GM19455 (cell line): ENCODE results near the gene DCUN1D2.
"Not testable (repeated sequence)": the region's sequence is repeated elsewhere in the genome, so short reads cannot be mapped to it uniquely, and the experiment has no call there.

Experiments used
- ATAC-seq: cut with Tn5 transposase; IDR thresholded peaks from one replicate; pipeline ENCODE4 v1.9.1; 2021; ENCODE audit not compliant: unreplicated experiment

The DCUN1D2 gene

DNA sequence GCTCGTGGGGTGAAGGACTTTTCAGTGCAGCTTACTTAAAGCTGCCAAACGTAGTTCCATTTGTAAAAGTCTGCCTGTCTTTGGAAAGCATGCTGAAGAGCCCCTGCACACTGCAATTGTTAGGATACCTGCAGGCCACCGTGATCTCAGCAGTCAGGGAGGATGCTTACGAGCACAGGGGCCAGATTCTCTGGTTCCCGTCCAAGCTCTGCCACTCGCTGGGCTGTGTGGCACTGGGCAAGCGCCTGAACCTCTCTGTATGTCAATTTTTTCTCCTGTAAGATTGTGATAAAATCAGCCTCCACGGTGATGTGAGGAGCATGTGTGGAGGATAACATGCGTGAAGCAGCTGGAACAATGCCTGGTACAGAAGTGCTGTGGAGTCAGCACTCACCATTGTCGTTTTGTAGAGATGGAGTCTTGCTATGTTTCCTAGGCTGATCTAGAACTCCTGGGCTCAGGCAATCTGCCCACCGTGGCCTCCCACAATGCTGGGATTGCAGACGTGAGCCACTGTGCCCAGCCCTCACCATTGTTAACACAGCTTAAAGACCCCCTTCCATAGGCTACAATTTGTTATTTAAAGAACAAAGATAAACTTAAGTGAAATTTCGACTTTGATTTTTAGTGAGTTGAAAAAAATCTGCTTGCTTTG, 40.7 kb downstream of the DCUN1D2 start:
- no peak for ATAC-seq

DNA sequence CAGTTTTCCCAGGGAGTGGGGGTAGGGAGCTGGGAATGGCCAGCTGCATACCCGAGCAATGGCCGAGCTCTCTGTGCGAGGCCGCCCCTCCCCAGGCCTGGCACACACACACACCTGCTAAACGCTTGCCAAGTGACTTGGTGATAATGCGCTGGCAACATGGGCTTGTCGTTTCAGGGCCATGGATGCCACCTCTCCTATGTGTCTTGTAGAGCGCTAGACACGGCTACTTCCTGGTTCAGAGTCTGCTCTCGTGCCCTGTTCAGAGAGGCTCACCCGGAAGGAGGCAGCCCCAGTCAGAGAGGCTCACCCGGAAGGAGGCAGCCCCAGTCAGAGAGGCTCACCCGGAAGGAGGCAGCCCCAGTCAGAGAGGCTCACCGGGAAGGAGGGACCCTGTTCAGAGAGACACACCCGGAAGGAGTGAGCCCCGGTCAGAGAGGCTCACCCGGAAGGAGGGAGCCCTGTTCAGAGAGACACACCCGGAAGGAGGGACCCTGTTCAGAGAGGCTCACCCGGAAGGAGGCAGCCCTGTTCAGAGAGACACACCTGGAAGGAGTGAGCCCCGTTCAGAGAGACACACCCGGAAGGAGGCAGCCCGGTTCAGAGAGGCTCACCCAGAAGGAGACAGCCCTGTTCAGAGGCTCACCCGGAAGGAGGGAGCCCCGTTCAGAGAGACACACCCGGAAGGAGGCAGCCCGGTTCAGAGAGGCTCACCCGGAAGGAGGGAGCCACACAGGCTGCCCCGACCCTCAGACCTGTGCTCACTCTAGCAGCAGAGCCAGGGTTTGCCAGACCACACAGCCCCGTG, 41.4 kb downstream of the DCUN1D2 start:
- peak; percentile 68 for ATAC-seq

DNA sequence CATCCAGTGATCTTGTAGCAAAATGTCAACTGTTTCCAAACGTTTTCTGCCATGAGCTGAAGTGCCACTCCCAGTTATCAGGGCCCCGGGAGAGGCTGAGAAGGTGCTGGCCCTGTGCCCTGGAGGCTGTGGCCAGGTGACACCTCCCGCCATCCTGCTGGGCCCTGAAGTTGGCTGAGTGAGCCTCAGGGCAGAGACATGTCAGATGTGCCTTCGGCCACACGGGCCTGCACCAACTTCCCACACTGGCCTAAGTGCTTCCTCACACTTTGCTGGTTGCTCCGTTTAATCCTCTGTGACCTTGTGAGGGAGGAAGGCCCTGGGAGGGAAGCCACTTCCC, 42.0 kb downstream of the DCUN1D2 start:
- no peak for ATAC-seq

DNA sequence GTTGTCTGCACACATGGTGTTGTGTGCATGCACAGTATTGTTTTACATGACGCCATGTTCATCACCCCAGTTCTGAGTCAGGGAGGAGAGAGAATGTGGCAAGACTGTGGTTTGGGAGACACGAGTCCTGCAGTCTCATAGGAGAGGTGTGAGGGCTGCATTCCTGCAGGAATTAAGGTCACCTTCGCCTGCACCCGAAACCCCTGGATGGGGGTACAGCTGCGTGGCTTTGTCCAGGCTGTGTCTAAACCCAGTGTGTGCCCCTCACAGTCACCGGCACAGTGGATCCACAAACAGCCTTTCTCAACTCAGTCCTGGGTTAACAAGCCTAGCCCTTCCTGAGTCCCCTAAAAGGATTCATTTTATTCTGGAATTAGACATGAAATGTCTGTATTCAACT, 42.9 kb downstream of the DCUN1D2 start:
- ATAC-seq = no peak

DNA sequence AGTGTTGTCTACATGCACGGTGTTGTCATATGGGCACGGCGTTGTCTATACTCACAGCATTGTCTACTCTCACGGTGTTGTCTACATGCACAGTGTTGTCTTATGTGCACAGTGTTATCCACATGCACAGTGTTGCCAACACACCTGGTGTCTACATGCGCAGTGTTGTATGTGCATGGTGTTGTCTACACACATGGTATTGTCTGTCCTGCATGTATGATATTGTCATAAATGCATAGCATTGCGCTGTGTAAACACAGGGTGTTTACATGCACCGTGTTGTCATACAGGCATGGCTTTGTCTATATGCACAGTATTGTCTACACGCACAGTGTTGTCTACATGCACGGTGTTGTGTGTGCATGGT, 44.0 kb downstream of the DCUN1D2 start:
- ATAC-seq = no peak

DNA sequence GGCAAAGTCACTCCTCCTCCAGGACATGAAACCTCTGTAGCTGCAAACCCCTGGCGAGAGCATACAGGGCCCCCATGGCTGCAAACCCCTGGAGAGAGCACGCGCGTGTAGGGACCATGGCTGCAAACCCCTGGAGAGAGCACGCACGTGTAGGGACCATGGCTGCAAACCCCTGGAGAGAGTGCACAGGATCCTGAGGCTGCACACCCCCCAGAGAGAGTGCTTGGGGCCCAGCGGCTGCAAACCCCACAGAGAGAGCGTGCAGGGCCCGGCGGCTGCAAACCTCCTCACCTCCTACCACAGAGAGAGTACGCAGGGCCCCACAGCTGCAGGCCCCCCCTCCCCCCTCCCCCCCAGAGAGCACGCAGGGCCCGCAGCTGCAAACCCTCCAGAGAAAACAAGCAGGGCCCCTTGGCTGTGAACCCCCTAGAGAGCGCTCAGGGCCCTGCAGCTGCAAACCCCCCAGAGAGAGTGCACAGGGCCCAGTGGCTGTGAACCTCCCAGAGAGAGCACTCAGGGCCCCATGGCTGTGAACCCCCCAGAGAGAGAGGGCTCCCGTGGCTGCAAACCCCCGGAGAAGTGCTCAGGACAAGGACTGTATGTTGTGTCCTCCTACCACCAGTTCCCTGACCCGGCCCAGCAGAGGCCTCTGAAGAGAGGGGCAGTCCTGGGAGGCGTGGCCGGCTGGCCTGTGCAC, 44.6 kb downstream of the DCUN1D2 start:
- no peak for ATAC-seq

DNA sequence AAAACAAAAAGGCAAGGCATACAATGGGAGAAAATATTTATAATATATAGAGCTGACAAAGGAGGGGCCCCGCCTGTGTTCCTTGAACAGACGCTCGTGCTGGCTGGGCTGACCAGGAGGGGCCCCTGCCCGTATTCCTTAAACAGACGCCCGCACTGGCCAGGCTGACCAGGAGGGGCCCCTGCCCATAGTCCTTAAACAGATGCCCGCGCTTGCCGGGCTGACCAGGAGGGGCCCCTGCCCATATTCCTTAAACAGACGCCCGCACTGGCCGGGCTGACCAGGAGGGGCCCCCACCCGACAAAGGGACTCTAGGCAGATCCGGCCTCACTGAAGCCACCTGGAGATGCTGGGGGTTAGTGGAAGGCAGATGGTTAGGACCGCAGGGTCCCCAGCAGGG, 46.5 kb downstream of the DCUN1D2 start:
- ATAC-seq = no peak

DNA sequence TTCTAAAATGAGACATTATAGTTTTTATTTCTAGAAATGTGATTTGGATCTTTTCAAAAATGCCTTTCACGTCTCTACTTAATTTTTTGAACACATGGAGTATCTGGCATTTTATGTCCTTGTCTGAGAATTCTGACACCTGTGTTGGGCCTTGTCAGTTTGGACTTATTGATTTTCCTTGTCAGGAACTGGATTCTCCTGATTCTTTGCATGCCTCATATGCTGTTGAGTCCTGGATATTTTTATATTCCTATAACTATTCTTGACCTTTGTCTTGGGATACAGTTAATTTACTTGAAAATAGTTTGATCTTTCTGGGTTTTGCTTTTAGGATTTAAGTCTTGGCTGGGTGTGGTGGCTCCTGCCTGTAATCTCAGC, 47.5 kb downstream of the DCUN1D2 start:
- no peak for ATAC-seq

DNA sequence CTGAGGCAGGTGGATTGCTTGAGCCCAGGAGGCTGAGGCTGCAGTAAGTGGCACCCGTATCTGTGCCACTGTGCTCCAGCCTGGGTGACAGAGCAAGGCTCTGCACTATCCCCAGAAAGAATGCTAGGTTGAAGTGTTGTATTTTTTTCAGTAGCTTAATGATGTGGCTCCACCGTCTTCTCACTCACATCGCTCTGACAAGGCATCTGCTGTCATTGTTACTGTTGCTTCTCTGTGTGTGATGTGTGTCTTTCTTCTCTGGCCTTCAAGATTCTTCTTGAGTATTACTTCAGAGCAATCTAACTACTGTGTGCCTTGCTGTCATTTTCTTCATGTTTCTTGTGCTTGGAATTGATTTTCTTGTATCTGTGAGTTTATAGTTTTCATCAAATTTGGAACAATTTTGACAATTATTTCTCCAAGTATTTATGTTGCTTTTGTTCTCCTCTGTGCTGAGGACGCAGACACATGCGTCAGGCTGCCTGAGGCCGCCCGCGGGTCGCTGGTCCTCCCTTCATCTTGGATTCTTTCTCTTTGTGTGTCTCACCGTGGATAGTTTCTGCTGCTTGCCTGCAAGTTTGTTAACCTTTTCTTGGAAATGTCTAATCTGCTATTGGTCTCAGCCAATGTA, 48.0 kb downstream of the DCUN1D2 start:
- ATAC-seq = no peak

DNA sequence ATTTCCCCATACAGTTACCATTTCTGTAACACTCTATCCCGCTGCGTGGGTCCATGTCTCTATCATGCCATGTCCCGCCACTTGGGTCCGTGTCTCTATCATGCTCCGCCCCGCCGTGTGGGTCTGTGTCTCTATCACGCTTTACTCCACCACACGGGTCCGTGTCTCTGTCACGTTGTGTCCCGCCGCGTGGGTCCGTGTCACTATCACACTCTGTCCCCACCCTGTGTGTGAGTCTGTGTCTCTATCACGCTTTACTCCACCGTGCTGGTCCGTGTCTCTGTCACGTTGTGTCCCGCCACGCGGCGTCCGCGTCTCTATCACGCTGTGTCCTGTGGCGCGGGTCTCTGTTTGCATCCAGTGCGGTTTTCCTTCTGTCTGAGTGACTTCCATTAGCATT, 48.9 kb downstream of the DCUN1D2 start:
- no peak for ATAC-seq

DNA sequence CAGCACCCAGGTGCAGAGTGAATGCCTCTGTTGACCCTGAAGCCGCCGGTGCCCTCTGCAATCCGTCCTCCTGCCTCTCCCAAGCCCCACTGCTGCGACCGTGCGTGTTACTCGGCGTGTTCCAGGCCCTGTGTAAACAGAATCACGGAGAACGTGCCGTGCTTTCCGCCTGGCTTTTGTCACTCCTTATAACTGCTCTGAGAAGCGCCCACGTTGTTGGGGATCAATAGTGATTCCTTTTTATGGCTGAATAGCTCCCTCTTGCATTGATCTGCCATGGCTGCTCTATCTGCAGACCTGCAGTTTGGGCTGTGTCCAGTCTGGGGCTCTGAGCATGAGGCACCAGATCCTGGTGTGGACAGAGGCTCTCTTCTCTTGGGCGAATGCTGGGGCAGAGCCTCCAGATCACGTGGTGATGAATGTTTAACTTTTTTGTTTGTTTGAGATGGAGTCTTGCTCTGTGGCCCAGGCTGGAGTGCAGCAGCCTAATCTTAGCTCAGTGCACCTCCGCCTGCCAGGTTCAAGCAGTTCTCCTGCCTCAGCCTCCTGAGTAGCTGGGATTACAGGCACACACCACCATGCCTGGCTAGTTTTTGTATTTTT, 53.0 kb downstream of the DCUN1D2 start:
- no peak for ATAC-seq

DNA sequence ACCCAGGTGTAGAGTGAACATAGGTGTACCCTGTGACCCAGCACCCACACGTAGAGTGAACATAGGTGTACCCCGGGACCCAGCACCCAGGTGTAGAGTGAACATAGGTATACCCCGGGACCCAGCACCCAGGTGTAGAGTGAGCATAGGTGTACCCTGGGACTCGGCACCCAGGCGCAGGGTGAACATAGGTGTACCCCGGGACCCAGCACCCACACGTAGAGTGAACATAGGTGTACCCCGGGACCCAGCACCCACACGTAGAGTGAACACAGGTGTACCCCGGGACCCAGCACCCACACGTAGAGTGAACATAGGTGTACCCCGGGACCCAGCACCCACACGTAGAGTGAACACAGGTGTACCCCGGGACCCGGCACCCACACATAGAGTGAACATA, 53.6 kb downstream of the DCUN1D2 start:
- not testable (repeated sequence) for ATAC-seq

DNA sequence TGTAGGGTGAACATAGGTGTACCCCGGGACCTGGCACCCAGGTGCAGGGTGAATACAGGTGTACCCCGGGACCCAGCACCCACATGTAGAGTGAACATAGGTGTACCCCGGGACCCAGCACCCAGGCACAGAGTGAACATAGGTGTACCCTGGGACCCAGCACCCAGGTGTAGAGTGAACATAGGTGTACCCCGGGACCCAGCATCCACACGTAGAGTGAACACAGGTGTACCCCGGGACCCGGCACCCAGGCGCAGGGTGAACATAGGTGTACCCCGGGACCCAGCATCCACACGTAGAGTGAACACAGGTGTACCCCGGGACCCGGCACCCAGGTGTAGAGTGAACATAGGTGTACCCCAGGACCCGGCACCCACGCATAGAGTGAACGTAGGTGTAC, 54.6 kb downstream of the DCUN1D2 start:
- not testable (repeated sequence) for ATAC-seq

DNA sequence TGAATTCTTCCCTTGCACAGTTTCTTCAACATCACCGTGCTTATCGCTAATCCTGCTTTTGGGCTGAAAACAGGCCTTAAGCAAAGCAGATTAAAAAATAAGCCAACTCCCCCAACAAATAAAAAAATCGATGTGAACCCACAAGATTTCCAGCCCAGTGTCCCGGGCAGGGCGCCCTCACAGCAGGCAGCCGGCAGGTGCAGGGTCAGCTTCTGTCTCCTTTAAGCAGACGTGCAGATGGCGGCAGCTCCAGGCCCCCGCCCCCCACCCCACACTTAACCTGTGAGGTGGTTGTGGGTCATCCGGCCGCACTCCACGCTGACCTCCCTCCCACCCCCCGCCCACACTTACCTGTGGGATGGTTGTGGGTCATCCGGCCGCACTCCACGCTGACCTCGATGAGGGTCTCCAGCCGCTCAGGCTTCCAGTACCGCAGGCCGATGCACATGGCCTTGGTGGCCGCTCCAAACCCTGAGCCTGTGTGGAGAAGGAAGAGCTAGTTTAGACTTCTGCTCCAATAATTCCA, 57.1 kb downstream of the DCUN1D2 start:
- no peak for ATAC-seq

DNA sequence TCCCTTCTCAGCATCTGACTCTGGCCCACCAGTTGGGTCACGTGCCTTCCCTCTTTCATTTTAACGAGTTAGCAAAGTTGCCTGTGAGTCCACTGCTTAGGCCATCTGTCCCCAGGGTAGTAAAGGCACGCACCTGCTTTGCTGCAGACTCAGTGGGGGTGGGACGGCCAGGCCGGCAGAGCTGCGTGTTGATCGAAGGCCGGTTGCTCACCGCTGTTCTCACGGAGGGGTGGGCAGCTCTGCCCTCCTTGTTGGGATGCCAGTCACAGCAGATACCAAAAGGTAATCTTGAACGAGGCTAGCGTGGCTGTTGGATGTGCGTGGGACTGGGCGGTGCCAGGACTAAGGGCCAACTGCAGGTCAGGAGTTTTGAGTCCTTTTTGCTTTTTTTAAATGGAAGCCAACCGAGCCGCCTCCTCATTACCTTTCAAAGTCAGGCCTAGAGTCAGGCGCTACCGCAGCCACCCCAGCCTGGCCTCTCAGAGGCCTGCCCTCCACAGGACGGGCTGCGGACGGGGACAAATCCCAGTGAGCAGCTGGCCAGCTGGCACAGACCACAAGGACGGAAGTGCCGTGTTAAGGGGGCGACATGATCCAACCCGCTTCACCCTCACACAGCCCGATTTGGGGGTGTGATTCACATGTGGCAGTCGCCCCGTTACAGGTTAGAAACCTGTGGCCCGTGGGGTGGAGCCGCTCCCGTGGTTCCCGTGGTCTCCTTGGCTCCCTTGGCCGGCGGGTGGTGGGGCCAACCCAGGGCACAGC, 57.8 kb downstream of the DCUN1D2 start:
- no peak for ATAC-seq

DNA sequence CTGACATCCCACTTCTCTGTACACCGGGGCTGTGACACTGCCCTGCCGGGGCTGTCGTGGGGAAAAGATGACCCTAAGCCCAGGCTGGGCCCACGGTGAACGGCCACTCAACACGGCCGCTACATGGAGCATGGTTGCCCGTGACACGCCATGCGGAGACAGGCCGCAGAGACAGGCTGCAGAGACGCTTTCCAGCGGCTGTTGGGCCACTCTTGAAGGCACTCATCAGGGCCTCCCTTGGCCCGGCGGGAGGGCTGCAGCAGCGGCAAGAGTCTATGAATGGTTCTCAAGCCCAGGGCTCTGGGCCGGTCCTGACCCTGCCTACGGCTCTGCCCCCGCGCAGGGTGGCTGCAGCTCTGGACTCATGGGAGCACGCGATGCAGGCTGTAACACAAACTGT, 59.3 kb downstream of the DCUN1D2 start:
- no peak for ATAC-seq

DNA sequence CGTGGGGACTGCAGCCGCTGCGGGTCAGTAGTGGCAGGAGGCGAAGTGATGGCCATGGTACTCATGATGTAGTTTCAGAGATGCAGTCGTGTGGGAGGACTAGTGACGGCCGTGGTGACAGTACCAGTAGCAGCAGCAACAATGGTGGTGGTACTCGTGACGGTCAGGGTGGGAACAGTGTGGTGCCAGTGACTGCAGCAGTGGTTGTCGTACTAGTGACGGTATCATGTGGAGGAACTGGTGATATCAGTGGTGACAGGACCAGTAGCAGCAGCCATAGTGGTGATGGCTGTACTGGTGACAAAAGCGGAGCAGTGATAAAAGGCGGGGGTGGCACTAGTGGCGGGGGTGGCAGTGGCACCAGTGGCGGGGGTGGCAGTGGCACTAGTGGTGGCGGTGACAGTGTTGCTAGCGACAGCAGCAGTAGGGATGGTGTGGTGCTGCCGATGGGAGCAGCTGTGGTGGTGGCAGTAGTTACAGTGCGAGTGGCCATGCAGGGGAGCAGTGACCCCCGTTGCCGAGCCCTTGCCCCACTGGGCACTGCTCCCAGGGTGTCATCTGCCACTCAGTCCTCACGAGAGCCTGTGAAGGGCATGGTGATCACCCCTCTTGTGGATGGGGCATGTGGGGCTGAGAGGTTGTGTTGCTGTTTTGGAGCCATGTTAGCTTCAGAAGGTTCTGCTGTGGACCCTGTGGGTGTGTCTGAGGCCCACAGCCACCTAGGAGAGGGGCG, 60.0 kb downstream of the DCUN1D2 start:
- ATAC-seq = no peak

DNA sequence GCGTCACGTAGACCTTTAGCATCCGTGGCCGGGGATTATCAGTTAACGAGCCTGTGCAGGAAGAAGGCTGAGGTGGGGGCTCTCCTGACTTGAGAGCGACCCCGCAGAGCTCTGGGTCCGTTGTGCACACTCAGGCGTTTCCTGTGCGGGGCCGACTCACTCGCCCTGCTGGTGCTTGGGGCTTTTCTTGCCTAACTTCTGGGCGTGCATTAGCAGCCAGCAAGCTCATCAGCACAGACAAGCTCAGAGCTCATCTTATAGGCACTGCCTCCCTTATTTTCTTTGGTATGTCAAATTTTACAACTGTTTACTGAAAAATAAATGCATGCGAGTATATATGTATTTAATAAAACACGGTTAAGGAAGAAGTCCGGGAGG, 60.9 kb downstream of the DCUN1D2 start:
- no peak for ATAC-seq

DNA sequence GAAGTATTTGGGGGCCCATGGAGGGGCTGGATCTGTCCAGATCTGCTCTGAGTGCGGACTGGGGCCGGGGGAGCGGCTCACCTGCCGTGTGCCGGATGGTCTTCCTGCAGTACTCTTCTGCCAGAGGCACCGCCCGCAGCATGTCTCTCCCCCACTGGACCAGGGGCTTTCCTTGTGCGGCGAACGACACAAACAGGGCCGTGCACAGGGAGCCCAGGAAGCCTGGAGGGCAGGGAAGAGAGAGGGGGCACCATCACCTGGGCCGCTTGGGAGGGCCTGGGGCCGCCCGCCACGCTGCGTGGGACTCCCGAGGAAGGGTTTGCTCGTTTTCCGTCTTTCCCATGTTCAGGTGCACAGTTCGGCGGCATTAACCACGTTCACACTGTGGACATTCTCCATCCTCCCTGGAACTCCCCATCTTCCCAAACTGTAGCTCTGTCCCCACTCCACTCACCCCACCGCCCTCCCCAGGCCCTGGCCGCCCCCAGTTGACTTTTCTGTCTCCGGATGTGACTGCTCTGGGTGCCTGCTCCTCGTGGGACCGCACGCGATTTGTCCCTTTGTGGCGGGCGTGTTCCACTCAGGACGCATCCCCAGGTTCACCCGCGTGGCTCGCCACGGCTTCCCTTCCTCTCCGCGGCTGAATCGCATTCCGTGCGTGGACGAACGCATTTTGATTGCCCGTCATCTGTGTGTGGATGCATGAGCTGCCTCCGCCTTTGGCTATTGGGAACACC, 61.5 kb downstream of the DCUN1D2 start:
- no peak for ATAC-seq
